DOHH2 (cell line): Measurements from ENCODE around the gene SHPK.

ENCODE experiments used
- CTCF ChIP-seq: fragments of 200-600 bp; sonication (generic); IDR thresholded peaks from one replicate; pipeline ENCODE4 v1.5.1; 2014; ENCODE audit warnings: antibody characterized with exemption, mild to moderate bottlenecking, low read depth, low read length; ENCODE audit not compliant: poor library complexity, severe bottlenecking
- EZH2phosphoT487 ChIP-seq: fragments of 200-600 bp; sonication (generic); IDR thresholded peaks from 2 replicates; pipeline ENCODE4 v1.6.1; 2017; ENCODE audit warnings: borderline replicate concordance, mild to moderate bottlenecking, antibody characterized with exemption, low read length, moderate library complexity, mixed read lengths

GRCh38 chr17:3667366-3668278 is 31.6 kb upstream of the SHPK start:
- peak; percentile 23 for TF ChIP-seq CTCF
- no peak for TF ChIP-seq EZH2phosphoT487
